ENCODE data around the gene TKFC. TPM values are rescaled to one million over a fixed set of nuclear protein-coding genes. Genes with fewer than 3 reads are reported as not detected.

The TKFC gene
- total RNA-seq, 1 donor from 2014 or later, result 59.6 TPM

DNA sequence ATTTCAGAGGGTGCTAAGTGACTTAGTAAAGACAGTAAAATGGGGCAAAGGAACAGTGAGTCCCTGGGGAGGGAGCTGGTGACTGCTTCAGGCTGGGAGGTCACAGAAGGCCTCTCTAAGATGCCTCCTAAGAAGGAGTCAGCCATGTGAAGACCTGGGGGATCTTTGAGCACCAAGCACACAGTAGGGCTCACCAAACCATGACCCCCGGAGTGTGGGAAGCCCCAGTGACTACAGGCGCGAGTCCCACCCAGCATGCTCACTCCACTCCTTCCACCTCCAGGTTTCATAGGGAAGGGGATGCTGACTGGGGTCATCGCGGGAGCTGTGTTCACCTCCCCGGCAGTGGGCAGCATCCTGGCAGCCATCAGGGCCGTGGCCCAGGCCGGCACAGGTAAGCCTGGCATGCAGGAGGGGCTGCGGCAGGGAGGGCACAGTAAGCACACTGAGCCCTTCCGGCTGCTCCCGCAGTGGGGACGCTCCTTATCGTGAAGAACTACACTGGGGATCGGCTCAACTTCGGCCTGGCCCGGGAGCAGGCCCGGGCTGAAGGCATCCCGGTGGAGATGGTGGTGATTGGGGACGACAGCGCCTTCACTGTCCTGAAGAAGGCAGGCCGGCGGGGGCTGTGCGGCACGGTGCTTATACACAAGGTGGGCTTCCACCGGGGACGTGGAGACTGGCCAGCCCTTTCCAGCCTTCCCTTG, 5.9 kb downstream of the TKFC start:
- Mint-ChIP-seq H3K27ac (ENCODE audit: unreplicated experiment) (no peak overlapping the region), H3K9me3 (ENCODE audit: unreplicated experiment) (peaks cover 4% of the 10 kb centered on the region), H3K4me3 (ENCODE audit: unreplicated experiment) (no peak overlapping the region), H3K36me3 (ENCODE audit: unreplicated experiment) (no peaks in the 10 kb centered on the region), H3K27me3 (ENCODE audit: unreplicated experiment) (peaks cover 4% of the 10 kb centered on the region), H3K4me1 (ENCODE audit: low read depth, unreplicated experiment) (peaks cover 4% of the 10 kb centered on the region)
- no peak for TF ChIP-seq CTCF (IDR thresholded peaks at IDR 0.05; ENCODE audit: partially characterized antibody, unreplicated experiment)
- DNase-seq, result no peak

DNA sequence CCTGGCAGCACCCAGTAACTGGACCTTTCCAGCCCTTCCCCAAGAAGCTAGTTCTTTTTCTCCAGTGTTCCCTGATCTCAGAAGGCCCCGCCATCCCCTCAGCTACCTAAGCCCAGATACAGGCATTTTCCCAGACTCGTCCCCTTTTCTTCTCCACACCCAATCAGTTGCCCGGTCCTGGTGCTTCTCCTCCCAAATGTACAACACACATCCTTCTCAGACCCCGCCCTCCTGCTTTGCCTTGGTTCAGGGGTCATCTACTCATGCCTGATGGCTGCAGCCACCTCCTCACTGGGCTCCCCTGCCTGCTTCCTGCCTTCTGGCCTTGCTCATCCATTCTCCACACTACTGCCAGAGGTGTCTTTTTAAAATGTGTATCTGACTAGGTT, 6.5 kb downstream of the TKFC start:
- no peak for TF ChIP-seq CTCF (IDR thresholded peaks at IDR 0.05; ENCODE audit: partially characterized antibody, unreplicated experiment)
- Mint-ChIP-seq H3K27me3 (ENCODE audit: unreplicated experiment) (peaks cover 4% of the 10 kb centered on the region), H3K36me3 (ENCODE audit: unreplicated experiment) (no peaks in the 10 kb centered on the region), H3K4me1 (ENCODE audit: low read depth, unreplicated experiment) (peaks cover 6% of the 10 kb centered on the region), H3K27ac (ENCODE audit: unreplicated experiment) (no peak overlapping the region), H3K4me3 (ENCODE audit: unreplicated experiment) (no peak overlapping the region), H3K9me3 (ENCODE audit: unreplicated experiment) (peaks cover 4% of the 10 kb centered on the region)
- DNase-seq, result no peak

- Mint-ChIP-seq H3K27me3 (ENCODE audit: unreplicated experiment) (peaks cover 7% of the 10 kb centered on the region), H3K36me3 (ENCODE audit: unreplicated experiment) (no peaks in the 10 kb centered on the region), H3K27ac (ENCODE audit: unreplicated experiment) (no peak overlapping the region), H3K4me3 (ENCODE audit: unreplicated experiment) (no peak overlapping the region), H3K4me1 (ENCODE audit: low read depth, unreplicated experiment) (peaks cover 15% of the 10 kb centered on the region), H3K9me3 (ENCODE audit: unreplicated experiment) (peaks cover 7% of the 10 kb centered on the region)
- no peak for TF ChIP-seq CTCF (IDR thresholded peaks at IDR 0.05; ENCODE audit: partially characterized antibody, unreplicated experiment)
- no peak for DNase-seq
Measured at GRCh38 chr11:61340979-61341378, 8.0 kb downstream of the TKFC start.

DNA sequence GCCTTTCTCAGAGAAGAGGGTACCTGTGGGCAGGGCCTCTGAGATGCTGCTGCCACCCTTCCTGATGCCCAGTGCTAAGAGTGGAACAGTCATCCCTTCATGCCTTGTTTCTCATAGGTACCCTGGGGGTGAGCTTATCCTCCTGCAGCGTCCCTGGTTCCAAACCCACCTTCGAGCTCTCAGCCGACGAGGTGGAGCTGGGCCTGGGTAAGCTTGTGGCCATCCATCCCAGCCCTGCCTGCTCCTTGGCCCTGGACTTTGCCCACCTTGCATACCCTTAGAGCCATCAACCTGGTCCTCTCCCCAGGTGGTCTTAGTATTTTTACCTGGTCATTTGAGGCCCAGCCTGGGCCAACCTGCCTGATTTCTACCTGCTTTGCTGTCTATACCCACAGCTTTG, 8.7 kb downstream of the TKFC start:
- peaks cover 13% of the 10 kb centered on the region for H3K4me1 Mint-ChIP-seq (ENCODE audit: low read depth, unreplicated experiment)
- peaks cover 5% of the 10 kb centered on the region for H3K27me3 Mint-ChIP-seq (ENCODE audit: unreplicated experiment)
- H3K9me3 Mint-ChIP-seq (ENCODE audit: unreplicated experiment), result peaks cover 7% of the 10 kb centered on the region
- H3K36me3 Mint-ChIP-seq (ENCODE audit: unreplicated experiment), result no peaks in the 10 kb centered on the region
- no peak for DNase-seq
- TF ChIP-seq CTCF (IDR thresholded peaks at IDR 0.05; ENCODE audit: partially characterized antibody, unreplicated experiment), result no peak
- H3K27ac Mint-ChIP-seq (ENCODE audit: unreplicated experiment), result no peak overlapping the region
- no peak overlapping the region for H3K4me3 Mint-ChIP-seq (ENCODE audit: unreplicated experiment)

- no peak overlapping the region for H3K27ac Mint-ChIP-seq (ENCODE audit: unreplicated experiment)
- H3K27me3 Mint-ChIP-seq (ENCODE audit: unreplicated experiment), result peaks cover 5% of the 10 kb centered on the region
- peaks cover 13% of the 10 kb centered on the region for H3K4me1 Mint-ChIP-seq (ENCODE audit: low read depth, unreplicated experiment)
- H3K36me3 Mint-ChIP-seq (ENCODE audit: unreplicated experiment), result no peaks in the 10 kb centered on the region
- H3K4me3 Mint-ChIP-seq (ENCODE audit: unreplicated experiment), result no peak overlapping the region
- no peak for DNase-seq
- H3K9me3 Mint-ChIP-seq (ENCODE audit: unreplicated experiment), result peaks cover 7% of the 10 kb centered on the region
- TF ChIP-seq CTCF (IDR thresholded peaks at IDR 0.05; ENCODE audit: partially characterized antibody, unreplicated experiment), result no peak
Measured at GRCh38 chr11:61342207-61342803, 9.3 kb downstream of the TKFC start.

Data from glutamatergic neuron (in vitro differentiated cells).